NCI-H526 (cell line): ENCODE measurements around the gene NRARP.
A peak's percentile ranks its signal among the peaks of the same experiment; 100 is the strongest.

Source experiments
- DNase-seq, 2 experiments: peaks; one replicate each; lab custom pipeline; 2025; lab: John Stamatoyannopoulos, UW

NRARP gene

GRCh38 chr9:137298401-137299202 is 3.5 kb downstream of the NRARP start:
- no peak for DNase-seq

GRCh38 chr9:137297966-137298365 is 4.1 kb downstream of the NRARP start:
- no peak for DNase-seq

- DNase-seq, result no peak
Observed at GRCh38 chr9:137296670-137297664, 5.1 kb downstream of the NRARP start.

GRCh38 chr9:137295849-137296669 is 6.0 kb downstream of the NRARP start:
- no peak for DNase-seq

GRCh38 chr9:137295238-137295811 is 6.7 kb downstream of the NRARP start:
- peak in 1 of 2 experiments; percentile 59 for DNase-seq

GRCh38 chr9:137294681-137295237 is 7.3 kb downstream of the NRARP start:
- peak in 1 of 2 experiments; percentile 58 for DNase-seq

GRCh38 chr9:137294091-137294680 is 7.9 kb downstream of the NRARP start:
- peak; percentile 24 to 63 for DNase-seq

- no peak for DNase-seq
Observed at GRCh38 chr9:137293482-137294090, 8.5 kb downstream of the NRARP start.

GRCh38 chr9:137293094-137293481 is 9.0 kb downstream of the NRARP start:
- DNase-seq, result no peak

- peak; percentile 49 to 78 for DNase-seq
Observed at GRCh38 chr9:137286975-137287383, 15.1 kb downstream of the NRARP start.

- peak in 1 of 2 experiments; percentile 31 for DNase-seq
Observed at GRCh38 chr9:137281345-137282116, 20.5 kb downstream of the NRARP start.

- DNase-seq, result peak in 1 of 2 experiments; percentile 60
Observed at GRCh38 chr9:137280474-137281344, 21.4 kb downstream of the NRARP start.

- DNase-seq, result no peak
Observed at GRCh38 chr9:137279741-137280473, 22.2 kb downstream of the NRARP start.

- no peak for DNase-seq
Observed at GRCh38 chr9:137278721-137279711, 23.1 kb downstream of the NRARP start.

- DNase-seq, result no peak
Observed at GRCh38 chr9:137278061-137278701, 23.9 kb downstream of the NRARP start.
